CD14-positive monocyte (primary cell): ENCODE results near the gene POLR3GL. TPM values are rescaled to one million over a fixed set of nuclear protein-coding genes. Genes with fewer than 3 reads are reported as not detected.

Experiments
- DNase-seq, 3 donors: peaks; one replicate each; pipeline ENCODE4 v3.0.0-alpha.2; 2011 to 2022
- H2AFZ ChIP-seq: 2 replicates; pipeline ENCODE4 v1.6.0; 2012; ENCODE audit warnings: mild to moderate bottlenecking, low read depth, low read length, inconsistent platforms; ENCODE audit not compliant: insufficient read depth, poor library complexity, severe bottlenecking
- H3K27ac ChIP-seq, 2 donors: 1 replicate in 1 of 2; 2 replicates in 1 of 2; pipeline ENCODE4 v1.5.1; 2012 to 2013; ENCODE audit warnings: low read length in 2 of 2, control low read depth in 1 of 2, inconsistent platforms in 1 of 2, low read depth in 1 of 2, mild to moderate bottlenecking in 1 of 2
- H3K27me3 ChIP-seq, 2 donors: one replicate each; pipeline versions ENCODE4 v1.6.0 to v1.6.1; 2011 to 2013; ENCODE audit warnings: low read length in 2 of 2; ENCODE audit not compliant: control insufficient read depth in 2 of 2, insufficient read depth in 2 of 2
- H3K36me3 ChIP-seq, 2 donors: replicated peaks in 1 of 2; 1 replicate in 1 of 2; 2 replicates in 1 of 2; pipeline versions ENCODE4 v1.5.1 to v1.6.1; 2012 to 2013; ENCODE audit warnings: low read length in 2 of 2, control low read depth in 1 of 2, inconsistent platforms in 1 of 2, mild to moderate bottlenecking in 1 of 2; ENCODE audit not compliant: insufficient read depth in 2 of 2, control insufficient read depth in 1 of 2
- H3K4me1 ChIP-seq, 2 donors: 1 replicate in 1 of 2; 2 replicates in 1 of 2; pipeline versions ENCODE4 v1.5.1 to v1.6.1; 2012 to 2013; ENCODE audit warnings: low read length in 2 of 2, control low read depth in 1 of 2, inconsistent platforms in 1 of 2, mild to moderate bottlenecking in 1 of 2, moderate library complexity in 1 of 2; ENCODE audit not compliant: insufficient read depth in 2 of 2, control insufficient read depth in 1 of 2
- H3K4me2 ChIP-seq: replicated peaks from 2 replicates; pipeline ENCODE3; 2012; ENCODE audit warnings: low read length, moderate library complexity, mild to moderate bottlenecking; ENCODE audit not compliant: poor library complexity, severe bottlenecking; ENCODE audit errors: extremely low read depth
- H3K4me3 ChIP-seq, 3 experiments: fragments of 200-600 bp in 1 of 3; sonication (generic) in 1 of 3; replicated peaks in 1 of 3; 1 replicate in 2 of 3; 2 replicates in 1 of 3; pipeline ENCODE4 v1.5.1; 2011 to 2013; ENCODE audit warnings: low read length in 3 of 3, mild to moderate bottlenecking in 3 of 3, control low read depth in 2 of 3, low read depth in 2 of 3, inconsistent platforms in 1 of 3, moderate library complexity in 1 of 3
- H3K79me2 ChIP-seq: 2 replicates; pipeline ENCODE4 v1.6.0; 2012; ENCODE audit warnings: mild to moderate bottlenecking, control low read depth, inconsistent platforms, low read length, moderate library complexity; ENCODE audit not compliant: insufficient read depth
- H3K9ac ChIP-seq: 2 replicates; pipeline ENCODE4 v1.6.0; 2017; ENCODE audit warnings: low read length, mild to moderate bottlenecking; ENCODE audit not compliant: insufficient read depth, poor library complexity, severe bottlenecking
- H3K9me3 ChIP-seq, 2 donors: replicated peaks in 1 of 2; 1 replicate in 1 of 2; 2 replicates in 1 of 2; pipeline versions ENCODE4 v1.5.1 to v1.6.1; 2012 to 2013; ENCODE audit warnings: low read length in 2 of 2, control low read depth in 1 of 2; ENCODE audit not compliant: control insufficient read depth in 1 of 2, insufficient read depth in 1 of 2
- H4K20me1 ChIP-seq: 2 replicates; pipeline ENCODE4 v1.6.0; 2012; ENCODE audit warnings: mild to moderate bottlenecking, low read length, control low read depth, moderate library complexity; ENCODE audit not compliant: insufficient read depth
- H3K27ac Mint-ChIP-seq, 7 donors: one replicate each; pipeline ENCODE4 v1.8.0; 2020; ENCODE audit warnings: mild to moderate bottlenecking in 7 of 7, mixed read lengths in 7 of 7, moderate library complexity in 6 of 7, inconsistent platforms in 2 of 7
- H3K27me3 Mint-ChIP-seq, 3 donors: one replicate each; pipeline ENCODE4 v1.8.0; 2021 to 2022; ENCODE audit warnings: low read depth in 3 of 3, mild to moderate bottlenecking in 3 of 3, mixed read lengths in 3 of 3, moderate library complexity in 3 of 3, inconsistent platforms in 1 of 3
- H3K36me3 Mint-ChIP-seq, 2 donors: one replicate each; pipeline ENCODE4 v1.8.0; 2020; ENCODE audit warnings: mixed read lengths in 2 of 2, inconsistent platforms in 1 of 2, mild to moderate bottlenecking in 1 of 2
- H3K4me1 Mint-ChIP-seq: one replicate; pipeline ENCODE4 v1.8.0; 2020; ENCODE audit warnings: mild to moderate bottlenecking, mixed read lengths
- H3K4me3 Mint-ChIP-seq, 2 donors: one replicate each; pipeline ENCODE4 v1.8.0; 2020; ENCODE audit warnings: mild to moderate bottlenecking in 2 of 2, mixed read lengths in 2 of 2, moderate library complexity in 1 of 2
- H3K9me3 Mint-ChIP-seq, 7 donors: one replicate each; pipeline ENCODE4 v1.8.0; 2020 to 2022; ENCODE audit warnings: mixed read lengths in 7 of 7, mild to moderate bottlenecking in 6 of 7, moderate library complexity in 6 of 7, inconsistent platforms in 2 of 7
- WGBS: methylation state at CpG from one replicate; pipeline ENCODE4 v1.1.5; 2013; ENCODE audit warnings: missing lambda C conversion rate; ENCODE audit not compliant: insufficient coverage; 5-methylcytosine and 5-hydroxymethylcytosine counted together
- intact Hi-C, 2 donors: fragments of 100-400 bp; cut with micrococcal nuclease; formaldehyde crosslinking; loops; one replicate each; pipeline versions ENCODE4 v1.15.0 to v1.15.1; 2023
- polyA plus RNA-seq, 3 donors: library from polyadenylated mRNA; depleted of rRNA in 1 of 3; unstranded in 2 of 3; stranded (reverse) in 1 of 3; fragments of 300-500 nt in 2 of 3; fragments of >200 nt in 1 of 3; fragmentation: Illumina TruSeq in 2 of 3; gene quantifications; 1 replicate in 2 of 3; 2 replicates in 1 of 3; pipeline ENCODE4 v1.2.3, GENCODE V29; 2012 to 2021
- TF ChIP-seq, protein P1 (sequence below): fragments of 200-600 bp; IDR thresholded peaks from one replicate; pipeline ENCODE4 v1.8.0; 2022; ENCODE audit warnings: antibody characterized with exemption, mild to moderate bottlenecking

POLR3GL gene
- polyA plus RNA-seq, 3 donors = 11.6 to 39.0 (median 36.2) TPM

DNA sequence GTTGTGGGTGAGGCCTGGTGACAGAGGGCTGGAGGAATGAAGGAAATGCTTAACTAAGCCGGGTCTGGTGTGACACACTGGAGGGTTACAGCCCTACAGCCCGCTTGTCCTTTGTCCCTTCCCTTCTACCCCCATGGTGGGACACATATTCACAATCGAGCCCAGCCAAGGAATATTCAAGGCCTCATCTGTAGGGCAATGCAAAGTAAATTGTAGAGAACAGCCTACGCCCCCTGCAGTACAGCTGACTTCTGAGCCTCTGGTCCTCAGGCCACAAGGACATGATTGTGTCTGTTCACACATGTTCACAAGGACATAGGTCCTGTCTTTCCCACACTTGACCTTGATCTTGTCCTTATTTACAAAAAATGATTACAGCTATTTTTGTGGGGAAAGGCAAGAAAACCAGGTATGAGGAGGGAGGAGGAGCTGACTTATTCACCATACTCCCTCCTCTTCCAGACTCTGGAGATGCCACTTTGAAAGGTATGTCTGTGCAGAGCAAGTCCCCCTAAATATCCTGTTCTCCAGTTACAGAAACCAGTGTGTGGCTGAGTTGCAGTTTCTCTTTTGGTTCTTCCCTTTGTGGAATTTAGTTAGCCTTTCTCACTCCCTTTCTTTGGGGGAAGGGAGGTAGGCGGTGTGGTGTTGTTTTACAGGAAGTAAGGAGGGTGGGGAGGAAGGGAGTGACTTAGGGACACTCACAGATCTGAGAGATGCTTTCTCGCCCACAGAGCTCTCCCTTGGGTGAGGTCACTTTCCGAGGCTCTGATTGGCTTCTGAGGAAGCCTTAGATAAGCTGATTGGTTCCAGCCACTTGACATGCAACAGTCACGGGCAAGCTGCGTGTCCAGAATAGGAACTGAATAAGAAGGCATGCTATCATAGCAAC lies 14.6 kb downstream of the POLR3GL start:
- Histone ChIP-seq H3K9me3 (no peaks in the 10 kb centered on the region), H3K9ac (peak overlapping the region; percentile 74), H3K27ac (peak overlapping the region; percentile 85 to 99), H3K4me3 (peak overlapping the region; percentile 26 to 74 (median 69)), H3K79me2 (peaks cover 18% of the 10 kb centered on the region), H3K4me2 (peak overlapping the region; percentile 84), H3K27me3 (no peaks in the 10 kb centered on the region), H4K20me1 (no peaks in the 10 kb centered on the region), H2AFZ (peak overlapping the region; percentile 18), H3K4me1 (peaks cover 55 to 71% of the 10 kb centered on the region in 2 donors), H3K36me3 (peaks cover 0 to 6% of the 10 kb centered on the region in 2 donors)
- peaks cover 29% of the 10 kb centered on the region for H3K4me1 Mint-ChIP-seq
- H3K27me3 Mint-ChIP-seq = peaks cover 0 to 2% (median 0%) of the 10 kb centered on the region in 3 donors
- H3K4me3 Mint-ChIP-seq = no peak overlapping the region
- TF ChIP-seq, protein P1, sequence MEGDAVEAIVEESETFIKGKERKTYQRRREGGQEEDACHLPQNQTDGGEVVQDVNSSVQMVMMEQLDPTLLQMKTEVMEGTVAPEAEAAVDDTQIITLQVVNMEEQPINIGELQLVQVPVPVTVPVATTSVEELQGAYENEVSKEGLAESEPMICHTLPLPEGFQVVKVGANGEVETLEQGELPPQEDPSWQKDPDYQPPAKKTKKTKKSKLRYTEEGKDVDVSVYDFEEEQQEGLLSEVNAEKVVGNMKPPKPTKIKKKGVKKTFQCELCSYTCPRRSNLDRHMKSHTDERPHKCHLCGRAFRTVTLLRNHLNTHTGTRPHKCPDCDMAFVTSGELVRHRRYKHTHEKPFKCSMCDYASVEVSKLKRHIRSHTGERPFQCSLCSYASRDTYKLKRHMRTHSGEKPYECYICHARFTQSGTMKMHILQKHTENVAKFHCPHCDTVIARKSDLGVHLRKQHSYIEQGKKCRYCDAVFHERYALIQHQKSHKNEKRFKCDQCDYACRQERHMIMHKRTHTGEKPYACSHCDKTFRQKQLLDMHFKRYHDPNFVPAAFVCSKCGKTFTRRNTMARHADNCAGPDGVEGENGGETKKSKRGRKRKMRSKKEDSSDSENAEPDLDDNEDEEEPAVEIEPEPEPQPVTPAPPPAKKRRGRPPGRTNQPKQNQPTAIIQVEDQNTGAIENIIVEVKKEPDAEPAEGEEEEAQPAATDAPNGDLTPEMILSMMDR = peak; percentile 22
- peak; percentile 98 to 100 (median 100) for DNase-seq
- WGBS = 7% methylated on average over 6 of the region's 9 CpGs
- intact Hi-C loops = loop anchor here (1.0 to 5.0 kb wide), 3 partner anchors 8 to 62 kb away; partner anchors contain the start of gene PEX11B (in 1 of the 2)
- H3K9me3 Mint-ChIP-seq = no peaks in the 10 kb centered on the region
- H3K36me3 Mint-ChIP-seq = peaks cover 9 to 15% of the 10 kb centered on the region in 2 donors
- H3K27ac Mint-ChIP-seq = no peak overlapping the region

DNA sequence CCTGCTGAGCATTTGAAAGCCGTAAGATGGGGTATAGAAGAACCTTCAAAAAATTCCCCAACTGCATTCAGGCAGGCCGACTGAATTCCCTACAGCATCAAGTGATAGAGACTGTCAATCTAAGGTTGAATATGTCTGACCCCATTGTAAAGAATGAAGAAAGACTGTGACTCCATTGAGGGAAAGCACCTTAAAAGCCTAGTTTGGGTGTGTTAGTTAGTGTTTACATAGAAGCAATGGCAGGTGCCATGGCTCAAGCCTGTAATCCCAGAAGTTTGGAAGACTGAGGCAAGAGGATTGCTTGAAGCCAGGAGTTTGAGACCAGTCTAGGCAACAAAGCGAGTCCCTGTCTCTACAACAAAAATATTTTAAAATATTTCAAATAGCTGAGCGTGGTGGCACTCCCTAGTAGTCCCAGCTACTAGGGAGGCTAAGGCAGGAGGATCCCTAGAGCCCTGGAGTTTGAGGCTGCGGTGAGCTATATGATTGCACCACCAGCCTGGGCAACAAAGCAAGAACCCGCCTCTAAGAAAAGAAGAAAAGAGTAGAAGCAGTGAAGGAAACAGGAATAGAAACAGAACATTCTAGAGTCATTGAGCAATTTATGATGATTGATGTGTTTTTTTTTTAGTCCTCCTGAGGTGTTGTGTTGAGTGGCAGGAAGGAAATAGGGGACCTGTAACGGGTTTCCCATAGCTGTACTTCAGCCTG lies 15.4 kb downstream of the POLR3GL start:
- Mint-ChIP-seq H3K4me1 (peaks cover 36% of the 10 kb centered on the region), H3K27ac (no peak overlapping the region), H3K27me3 (peaks cover 0 to 1% (median 0%) of the 10 kb centered on the region in 3 donors), H3K4me3 (no peak overlapping the region), H3K36me3 (peaks cover 8 to 14% of the 10 kb centered on the region in 2 donors), H3K9me3 (no peaks in the 10 kb centered on the region)
- Histone ChIP-seq H3K4me3 (peak overlapping the region in 2 of 3 experiments; percentile 21 to 74), H4K20me1 (no peaks in the 10 kb centered on the region), H3K9ac (peak overlapping the region; percentile 74), H3K27ac (peak overlapping the region; percentile 85 to 99), H3K4me2 (peak overlapping the region; percentile 84), H3K79me2 (peaks cover 21% of the 10 kb centered on the region), H3K27me3 (no peaks in the 10 kb centered on the region), H3K36me3 (peaks cover 0 to 5% of the 10 kb centered on the region in 2 donors), H3K4me1 (peaks cover 63 to 79% of the 10 kb centered on the region in 2 donors), H3K9me3 (no peaks in the 10 kb centered on the region), H2AFZ (no peak overlapping the region)
- intact Hi-C loops = loop anchor here (1.0 to 5.0 kb wide), 3 partner anchors 16 to 63 kb away; partner anchors contain the start of genes TXNIP (in 2 of the 2) and PEX11B (in 1 of the 2)
- 0% methylated on average over 2 of the region's 7 CpGs for WGBS
- peak; percentile 62 to 90 (median 85) for DNase-seq
- TF ChIP-seq, protein P1 = no peak
